SK-N-SH (cell line): ENCODE measurements around the gene ZNF785. TPM values are rescaled to one million over a fixed set of nuclear protein-coding genes. Genes with fewer than 3 reads are reported as not detected.

Source experiments
- CTCF ChIA-PET: fragments of 300-600, 350-600 bp; formaldehyde crosslinking; extraction: SDS; loops from one replicate; lab custom pipeline; 2021; lab: Yijun Ruan, JAX
- POLR2A ChIA-PET: fragments of 350-600 bp; sonication (Branson Sonifier 250); formaldehyde crosslinking; extraction: SDS; loops from one replicate; lab custom pipeline; 2020; ENCODE audit warnings: antibody characterized with exemption, inconsistent platforms; lab: Yijun Ruan, JAX
- DNase-seq: peaks from one replicate; pipeline ENCODE4 v3.0.0; 2012
- H2AFZ ChIP-seq: fragments of 200-600 bp; sonication (generic); 2 replicates; pipeline ENCODE4 v1.8.1; 2016; ENCODE audit warnings: antibody characterized with exemption, mild to moderate bottlenecking, low read depth
- H3F3A ChIP-seq: fragments of 200-600 bp; sonication (generic); replicated peaks from 2 replicates; pipeline ENCODE3; 2016; ENCODE audit warnings: antibody characterized with exemption, mild to moderate bottlenecking; ENCODE audit not compliant: insufficient read depth
- H3K27ac ChIP-seq, 2 experiments: fragments of 200-500 bp in 1 of 2; fragments of 200-600 bp in 1 of 2; sonication (Bioruptor generic) in 1 of 2; sonication (generic), shearing (Covaris generic) in 1 of 2; 2 replicates each; pipeline versions ENCODE4 v1.5.1 to v1.6.1; 2014 to 2016; ENCODE audit warnings: low read depth in 2 of 2, inconsistent platforms in 1 of 2, low read length in 1 of 2, mild to moderate bottlenecking in 1 of 2, mixed read lengths in 1 of 2
- H3K27me3 ChIP-seq: fragments of 200-600 bp; sonication (generic), shearing (Covaris generic); 2 replicates; pipeline ENCODE4 v1.6.1; 2016; ENCODE audit warnings: mixed run types; ENCODE audit not compliant: insufficient read depth
- H3K36me3 ChIP-seq, 2 experiments: fragments of 200-500 bp in 1 of 2; fragments of 200-600 bp in 1 of 2; sonication (Bioruptor generic) in 1 of 2; sonication (generic) in 1 of 2; replicated peaks in 1 of 2; 2 replicates each; pipeline versions ENCODE3 to v1.5.1; 2014 to 2016; ENCODE audit warnings: low read length in 1 of 2, mild to moderate bottlenecking in 1 of 2; ENCODE audit not compliant: insufficient read depth in 2 of 2, control insufficient read depth in 1 of 2
- H3K4me1 ChIP-seq, 2 experiments: fragments of 200-500 bp in 1 of 2; fragments of 200-600 bp in 1 of 2; sonication (Bioruptor generic) in 1 of 2; sonication (generic), shearing (Covaris generic) in 1 of 2; 2 replicates each; pipeline versions ENCODE4 v1.5.1 to v1.6.1; 2014 to 2016; ENCODE audit warnings: low read depth in 1 of 2, low read length in 1 of 2, mixed run types in 1 of 2; ENCODE audit not compliant: insufficient read depth in 2 of 2, control insufficient read depth in 1 of 2
- H3K4me2 ChIP-seq: fragments of 200-600 bp; sonication (generic), shearing (Covaris generic); 2 replicates; pipeline ENCODE4 v1.6.1; 2017; ENCODE audit warnings: mixed run types
- H3K4me3 ChIP-seq, 2 experiments: fragments of 200-500 bp in 1 of 2; fragments of 200-600 bp in 1 of 2; sonication (Bioruptor generic) in 1 of 2; sonication (generic), shearing (Covaris generic) in 1 of 2; 2 replicates each; pipeline versions ENCODE4 v1.5.1 to v1.8.1; 2014 to 2016; ENCODE audit warnings: low read depth in 2 of 2, inconsistent platforms in 1 of 2, low read length in 1 of 2, mild to moderate bottlenecking in 1 of 2, mixed read lengths in 1 of 2, moderate library complexity in 1 of 2
- H3K79me2 ChIP-seq: fragments of 200-600 bp; sonication (generic); 2 replicates; pipeline ENCODE4 v1.8.1; 2017; ENCODE audit warnings: mild to moderate bottlenecking; ENCODE audit not compliant: insufficient read depth
- H3K9ac ChIP-seq: fragments of 200-600 bp; sonication (generic); 2 replicates; pipeline ENCODE4 v1.6.1; 2017; ENCODE audit warnings: mixed run types
- H3K9me2 ChIP-seq: fragments of 200-600 bp; sonication (generic); 2 replicates; pipeline ENCODE4 v1.6.1; 2017; ENCODE audit warnings: mixed run types
- H3K9me3 ChIP-seq: fragments of 200-600 bp; sonication (generic); 2 replicates; pipeline ENCODE4 v1.6.1; 2017; ENCODE audit warnings: mixed run types, mild to moderate bottlenecking, moderate library complexity
- H4K20me1 ChIP-seq: fragments of 200-600 bp; sonication (generic); 2 replicates; pipeline ENCODE4 v1.6.1; 2017; ENCODE audit warnings: mild to moderate bottlenecking, mixed run types; ENCODE audit not compliant: insufficient read depth
- ELF1 ChIP-seq: IDR thresholded peaks from 2 replicates; pipeline ENCODE4 v1.4.0; 2012
- FOSL2 ChIP-seq: IDR thresholded peaks from 2 replicates; pipeline ENCODE4 v1.4.0; 2012; ENCODE audit warnings: low read depth, mild to moderate bottlenecking, moderate library complexity, borderline replicate concordance
- FOXM1 ChIP-seq: IDR thresholded peaks from 2 replicates; pipeline ENCODE4 v1.4.0; 2012; ENCODE audit warnings: low read depth, mild to moderate bottlenecking
- JUND ChIP-seq: IDR thresholded peaks from 2 replicates; pipeline ENCODE4 v1.4.0; 2012
- MXI1 ChIP-seq: IDR thresholded peaks from 2 replicates; pipeline ENCODE4 v1.6.1; 2012; ENCODE audit warnings: mild to moderate bottlenecking, low read depth, low read length, improper control_type of control experiment
- POLR2AphosphoS5 ChIP-seq: IDR thresholded peaks from 2 replicates; pipeline ENCODE4 v1.6.1; 2012; ENCODE audit warnings: low read depth, low read length
- RAD21 ChIP-seq: IDR thresholded peaks from 2 replicates; pipeline ENCODE4 v1.6.1; 2012; ENCODE audit warnings: mild to moderate bottlenecking, low read length
- RXRA ChIP-seq: IDR thresholded peaks from 2 replicates; pipeline ENCODE4 v1.4.0; 2012; ENCODE audit warnings: low read depth, mild to moderate bottlenecking, borderline replicate concordance
- SIN3A ChIP-seq: IDR thresholded peaks from 2 replicates; pipeline ENCODE4 v1.6.1; 2012; ENCODE audit warnings: low read depth, mild to moderate bottlenecking, low read length, moderate library complexity, borderline replicate concordance
- SMC3 ChIP-seq: IDR thresholded peaks from 2 replicates; pipeline ENCODE4 v1.6.1; 2012; ENCODE audit warnings: low read depth, low read length, improper control_type of control experiment
- TCF12 ChIP-seq: IDR thresholded peaks from 2 replicates; pipeline ENCODE4 v1.4.0; 2012
- WGBS: methylation state at CpG from one replicate; pipeline ENCODE4 v1.1.6; 2017; ENCODE audit warnings: low lambda C conversion rate; 5-methylcytosine and 5-hydroxymethylcytosine counted together
- polyA plus RNA-seq, 3 experiments: library from polyadenylated mRNA; depleted of rRNA; stranded (reverse); fragments of >200 nt; gene quantifications; 2 replicates each; pipeline ENCODE4 v1.2.3, GENCODE V29; 2012

Gene ZNF785
- polyA plus RNA-seq, 1 of the 3 experiments (the other 2 are of a cell fraction) = 8.8 TPM

DNA sequence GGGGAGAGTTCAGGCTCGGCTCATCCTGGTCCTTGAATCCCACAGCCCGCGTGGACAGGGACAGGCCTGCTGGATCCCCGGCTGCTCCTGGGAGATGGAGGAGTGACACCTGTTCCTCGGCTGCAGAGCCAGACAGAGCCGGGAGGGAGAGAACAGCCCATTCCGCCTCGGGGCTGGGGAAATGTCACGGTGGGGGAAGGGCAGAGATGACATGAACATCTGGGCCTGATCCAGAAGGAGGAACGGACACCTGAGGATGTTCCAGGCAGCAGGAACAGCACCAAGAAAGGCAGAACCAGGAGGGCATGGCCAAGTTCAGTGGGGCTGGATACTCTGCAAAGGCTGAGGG lies 29.4 kb downstream of the ZNF785 start:
- 86% methylated on average over 10 of the region's 10 CpGs for WGBS
- H3K4me3 ChIP-seq = no peak overlapping the region
- H3K79me2 ChIP-seq = peaks cover 26% of the 10 kb centered on the region
- H3K4me1 ChIP-seq = peaks cover 0 to 6% of the 10 kb centered on the region in 2 experiments; a peak in 1 of 4 replicates
- H4K20me1 ChIP-seq = no peaks in the 10 kb centered on the region
- DNase-seq = no peak
- CTCF ChIA-PET = interaction anchor here (0.7 to 4.1 kb wide), 2 partner anchors 14 to 20 kb away, joined by 3 to 16 read pairs; no protein-coding TSS in a partner anchor
- no peak for TF ChIP-seq SIN3A
- TF ChIP-seq POLR2AphosphoS5 = no peak
- TF ChIP-seq MXI1 = no peak
- no peak for TF ChIP-seq FOXM1
- H3K27ac ChIP-seq = no peak overlapping the region
- no peaks in the 10 kb centered on the region for H3K27me3 ChIP-seq
- H2AFZ ChIP-seq = no peak overlapping the region
- H3F3A ChIP-seq = peaks cover 7% of the 10 kb centered on the region
- H3K9me2 ChIP-seq = no peaks in the 10 kb centered on the region
- no peak overlapping the region for H3K9ac ChIP-seq
- H3K36me3 ChIP-seq = peaks cover 0 to 21% of the 10 kb centered on the region in 2 experiments
- POLR2A ChIA-PET = interaction anchor here (3.8 kb wide), 1 partner anchor 21 kb away, joined by 47 read pairs; the partner anchor contains the start of gene ZNF747
- H3K9me3 ChIP-seq = no peaks in the 10 kb centered on the region
- H3K4me2 ChIP-seq = no peak overlapping the region

DNA sequence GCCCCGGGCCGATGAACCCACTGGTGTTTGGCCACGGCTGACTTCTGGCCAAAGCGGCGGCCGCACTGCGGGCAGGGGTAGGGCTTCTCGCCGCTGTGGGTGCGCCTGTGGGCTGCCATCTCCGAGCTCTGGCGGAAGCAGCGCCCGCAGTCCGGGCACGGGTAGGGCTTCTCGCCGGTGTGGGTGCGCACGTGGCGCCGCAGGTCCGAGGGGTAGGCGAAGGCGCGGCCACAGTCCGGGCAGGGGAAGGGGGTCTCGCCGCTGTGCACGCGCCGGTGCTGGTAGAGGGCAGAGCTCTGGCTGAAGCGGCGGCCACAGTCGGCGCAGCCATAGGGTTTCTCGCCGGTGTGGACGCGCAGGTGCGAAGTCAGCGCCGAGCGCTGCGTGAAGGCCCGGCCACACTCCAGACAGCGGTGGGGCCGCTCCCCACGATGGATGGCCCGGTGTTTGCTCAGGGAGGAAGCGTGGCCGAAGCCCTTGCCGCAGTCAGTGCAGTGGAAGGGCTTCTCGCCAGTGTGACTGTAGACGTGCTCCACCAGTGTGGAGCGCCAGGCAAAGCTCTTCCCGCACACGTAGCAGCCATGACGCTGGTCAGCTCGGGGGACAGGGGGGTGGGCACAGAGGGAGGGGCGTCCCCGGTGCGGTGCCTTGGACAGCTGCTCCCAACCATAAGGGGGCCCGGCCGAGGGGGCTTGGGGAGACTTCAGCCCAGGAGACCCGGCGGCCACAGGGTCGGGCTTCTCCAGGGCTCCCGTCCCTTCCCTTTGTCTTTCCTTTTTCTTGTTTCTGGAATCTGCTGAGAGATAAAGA lies 30.0 kb downstream of the ZNF785 start:
- DNase-seq = no peak
- WGBS = 95% methylated on average over 48 of the region's 69 CpGs
- Histone ChIP-seq H3K79me2 (peaks cover 26% of the 10 kb centered on the region), H3K9ac (no peak overlapping the region), H3K27me3 (no peaks in the 10 kb centered on the region), H3K36me3 (peaks cover 0 to 21% of the 10 kb centered on the region in 2 experiments), H3K9me3 (no peaks in the 10 kb centered on the region), H3K27ac (no peak overlapping the region), H3F3A (peaks cover 7% of the 10 kb centered on the region), H3K9me2 (no peaks in the 10 kb centered on the region), H3K4me3 (no peak overlapping the region), H3K4me1 (peaks cover 0 to 6% of the 10 kb centered on the region in 2 experiments; a peak in 1 of 4 replicates), H4K20me1 (no peaks in the 10 kb centered on the region), H2AFZ (no peak overlapping the region), H3K4me2 (no peak overlapping the region)
- ChIA-PET CTCF (interaction anchor here (4.1 kb wide), 1 partner anchor 19 kb away, joined by 16 read pairs; no protein-coding TSS in a partner anchor), POLR2A (interaction anchor here (0.6 to 3.8 kb wide), 2 partner anchors 14 to 20 kb away, joined by 3 to 47 read pairs; partner anchors contain the start of gene ZNF747)
- TF ChIP-seq MXI1 (no peak), SMC3 (no peak), TCF12 (no peak), RXRA (no peak), FOSL2 (no peak), RAD21 (no peak), ELF1 (no peak), JUND (no peak)
